ENCODE data around the gene UBAP2.

DNA sequence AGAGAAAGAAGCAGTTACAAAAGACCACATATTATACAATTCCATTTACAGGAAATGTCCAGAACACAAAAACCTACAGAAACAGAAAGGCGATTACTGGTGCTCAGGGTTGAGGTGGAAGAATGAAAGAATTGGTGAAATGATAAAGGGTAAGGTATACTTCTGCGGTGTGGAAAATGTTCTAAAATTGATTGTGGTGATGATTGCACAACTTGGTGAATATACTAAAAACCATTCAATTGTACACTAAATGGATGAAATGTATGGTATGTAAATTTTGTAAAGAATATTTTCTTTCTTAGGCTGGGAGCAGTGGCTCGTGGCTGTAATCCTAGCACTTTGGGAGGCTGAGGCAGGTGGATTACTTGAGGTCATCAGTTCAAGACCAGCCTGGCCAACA, 72.3 kb downstream of the UBAP2 start:
- TF ChIP-seq, protein P1, sequence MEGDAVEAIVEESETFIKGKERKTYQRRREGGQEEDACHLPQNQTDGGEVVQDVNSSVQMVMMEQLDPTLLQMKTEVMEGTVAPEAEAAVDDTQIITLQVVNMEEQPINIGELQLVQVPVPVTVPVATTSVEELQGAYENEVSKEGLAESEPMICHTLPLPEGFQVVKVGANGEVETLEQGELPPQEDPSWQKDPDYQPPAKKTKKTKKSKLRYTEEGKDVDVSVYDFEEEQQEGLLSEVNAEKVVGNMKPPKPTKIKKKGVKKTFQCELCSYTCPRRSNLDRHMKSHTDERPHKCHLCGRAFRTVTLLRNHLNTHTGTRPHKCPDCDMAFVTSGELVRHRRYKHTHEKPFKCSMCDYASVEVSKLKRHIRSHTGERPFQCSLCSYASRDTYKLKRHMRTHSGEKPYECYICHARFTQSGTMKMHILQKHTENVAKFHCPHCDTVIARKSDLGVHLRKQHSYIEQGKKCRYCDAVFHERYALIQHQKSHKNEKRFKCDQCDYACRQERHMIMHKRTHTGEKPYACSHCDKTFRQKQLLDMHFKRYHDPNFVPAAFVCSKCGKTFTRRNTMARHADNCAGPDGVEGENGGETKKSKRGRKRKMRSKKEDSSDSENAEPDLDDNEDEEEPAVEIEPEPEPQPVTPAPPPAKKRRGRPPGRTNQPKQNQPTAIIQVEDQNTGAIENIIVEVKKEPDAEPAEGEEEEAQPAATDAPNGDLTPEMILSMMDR (IDR thresholded peaks at IDR 0.05): no peak
- TF ChIP-seq POLR2A (IDR thresholded peaks at IDR 0.05): no peak
